ENCODE measurements around the gene ACOT8. TPM values are rescaled to one million over a fixed set of nuclear protein-coding genes. Genes with fewer than 3 reads are reported as not detected.

ACOT8 gene
- total and polyA plus RNA-seq, 8 donors, result 19.3 to 28.7 (median 22.0) TPM

GRCh38 chr20:45861221-45862075, 4.3 kb upstream of the ACOT8 start:
- H3K9me3 ChIP-seq, result no peaks in the 10 kb centered on the region
- H3K4me1 ChIP-seq, result peaks cover 9 to 23% of the 10 kb centered on the region in 2 donors
- intact Hi-C loops (cut with DNase I), result no loop called here
- H3K36me3 ChIP-seq, result no peaks in the 10 kb centered on the region
- H3K4me3 ChIP-seq, result no peak overlapping the region
- H3K27ac ChIP-seq, result no peak overlapping the region
- no peak for TF ChIP-seq CTCF (IDR thresholded peaks at IDR 0.05)
- no peak for ATAC-seq
- no peak for DNase-seq
- H3K27me3 ChIP-seq, result no peaks in the 10 kb centered on the region

GRCh38 chr20:45860560-45861220, 3.5 kb upstream of the ACOT8 start:
- no peak overlapping the region for H3K27ac ChIP-seq
- H3K4me3 ChIP-seq, result no peak overlapping the region
- H3K4me1 ChIP-seq, result peaks cover 17 to 31% of the 10 kb centered on the region in 2 donors
- no peaks in the 10 kb centered on the region for H3K36me3 ChIP-seq
- H3K27me3 ChIP-seq, result no peaks in the 10 kb centered on the region
- no peak for DNase-seq
- no peaks in the 10 kb centered on the region for H3K9me3 ChIP-seq
- no peak for TF ChIP-seq CTCF (IDR thresholded peaks at IDR 0.05)
- no peak for ATAC-seq
- intact Hi-C loops (cut with DNase I), result no loop called here

- TF ChIP-seq CTCF (IDR thresholded peaks at IDR 0.05), result no peak
- intact Hi-C loops (cut with DNase I), result no loop called here
- Histone ChIP-seq H3K9me3 (no peaks in the 10 kb centered on the region), H3K27ac (no peak overlapping the region), H3K4me3 (no peak overlapping the region), H3K36me3 (no peaks in the 10 kb centered on the region), H3K27me3 (no peaks in the 10 kb centered on the region), H3K4me1 (peaks cover 18 to 38% of the 10 kb centered on the region in 2 donors)
- DNase-seq, result no peak
- ATAC-seq, result no peak
Observed at GRCh38 chr20:45859916-45860315, 2.7 kb upstream of the ACOT8 start.

- Histone ChIP-seq H3K4me1 (peaks cover 18 to 43% of the 10 kb centered on the region in 2 donors), H3K27ac (peak overlapping the region; percentile 78 to 86), H3K27me3 (no peaks in the 10 kb centered on the region), H3K9me3 (no peaks in the 10 kb centered on the region), H3K36me3 (peaks cover 0 to 11% of the 10 kb centered on the region in 2 donors), H3K4me3 (peak overlapping the region; percentile 76 to 93)
- peak; percentile 31 for ATAC-seq
- DNase-seq, result no peak
- intact Hi-C loops (cut with DNase I), result no loop called here
- TF ChIP-seq CTCF (IDR thresholded peaks at IDR 0.05), result no peak
Observed at GRCh38 chr20:45857882-45858216, 657 bp upstream of the ACOT8 start.

- intact Hi-C loops (cut with DNase I), result no loop called here
- DNase-seq, result no peak
Observed at GRCh38 chr20:45853484-45853883, 3.7 kb downstream of the ACOT8 start.

More at GRCh38 chr20:45853484-45853883, 3.7 kb downstream of the ACOT8 start:
- no peak for TF ChIP-seq CTCF (IDR thresholded peaks at IDR 0.05)
- ATAC-seq, result no peak
- no peaks in the 10 kb centered on the region for H3K9me3 ChIP-seq
- H3K27ac ChIP-seq, result no peak overlapping the region
- peaks cover 18 to 38% of the 10 kb centered on the region in 2 donors for H3K4me1 ChIP-seq
- H3K36me3 ChIP-seq, result peaks cover 0 to 42% of the 10 kb centered on the region in 2 donors
- H3K4me3 ChIP-seq, result no peak overlapping the region
- no peaks in the 10 kb centered on the region for H3K27me3 ChIP-seq

Measured in left lung (tissue), 10 donors.